ENCODE data around the gene MICAL3.

DNA sequence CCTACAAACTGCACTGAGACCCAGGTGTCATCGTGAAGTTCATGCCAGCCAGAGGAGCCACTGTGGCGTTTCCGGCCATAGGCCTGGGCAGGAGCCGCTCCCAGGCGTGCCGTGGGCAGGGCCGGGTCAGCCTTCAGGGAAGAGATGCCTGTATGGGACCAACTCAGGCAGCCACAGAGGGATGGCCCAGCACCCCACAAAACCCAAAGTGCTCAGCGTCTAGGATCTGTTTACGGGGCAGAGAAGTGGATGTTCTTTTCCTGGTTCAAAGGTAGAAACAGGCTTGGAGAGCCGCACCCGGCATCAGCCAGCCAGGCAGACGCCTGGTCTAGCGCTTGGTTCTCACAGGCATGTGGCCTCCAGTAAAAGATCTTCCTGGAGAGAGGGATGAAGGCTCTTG, 241.7 kb downstream of the MICAL3 start:
- TF ChIP-seq, protein P1, sequence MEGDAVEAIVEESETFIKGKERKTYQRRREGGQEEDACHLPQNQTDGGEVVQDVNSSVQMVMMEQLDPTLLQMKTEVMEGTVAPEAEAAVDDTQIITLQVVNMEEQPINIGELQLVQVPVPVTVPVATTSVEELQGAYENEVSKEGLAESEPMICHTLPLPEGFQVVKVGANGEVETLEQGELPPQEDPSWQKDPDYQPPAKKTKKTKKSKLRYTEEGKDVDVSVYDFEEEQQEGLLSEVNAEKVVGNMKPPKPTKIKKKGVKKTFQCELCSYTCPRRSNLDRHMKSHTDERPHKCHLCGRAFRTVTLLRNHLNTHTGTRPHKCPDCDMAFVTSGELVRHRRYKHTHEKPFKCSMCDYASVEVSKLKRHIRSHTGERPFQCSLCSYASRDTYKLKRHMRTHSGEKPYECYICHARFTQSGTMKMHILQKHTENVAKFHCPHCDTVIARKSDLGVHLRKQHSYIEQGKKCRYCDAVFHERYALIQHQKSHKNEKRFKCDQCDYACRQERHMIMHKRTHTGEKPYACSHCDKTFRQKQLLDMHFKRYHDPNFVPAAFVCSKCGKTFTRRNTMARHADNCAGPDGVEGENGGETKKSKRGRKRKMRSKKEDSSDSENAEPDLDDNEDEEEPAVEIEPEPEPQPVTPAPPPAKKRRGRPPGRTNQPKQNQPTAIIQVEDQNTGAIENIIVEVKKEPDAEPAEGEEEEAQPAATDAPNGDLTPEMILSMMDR (conservative IDR thresholded peaks at IDR 0.05; ENCODE audit: low read depth, low read length) = no peak
- no peak for TF ChIP-seq EZH2phosphoT487 (IDR thresholded peaks at IDR 0.05; ENCODE audit: borderline replicate concordance, low read length)
- TF ChIP-seq EZH2 (IDR thresholded peaks at IDR 0.05; ENCODE audit: low read length, unreplicated experiment) = no peak
